T follicular helper cell (primary cell): ENCODE data around the gene C15orf61.

Experiments
- DNase-seq: peaks from one replicate; pipeline ENCODE4 v3.0.0-alpha.2; 2020; ENCODE audit warnings: low read depth

C15orf61 gene

GRCh38 chr15:67512933-67513714 is 7.8 kb upstream of the C15orf61 start:
- DNase-seq = no peak

GRCh38 chr15:67515090-67515489 is 5.8 kb upstream of the C15orf61 start:
- DNase-seq = no peak

- DNase-seq = no peak
Observed at GRCh38 chr15:67515557-67515956, 5.4 kb upstream of the C15orf61 start.

GRCh38 chr15:67520321-67521028 is 456 bp upstream of the C15orf61 start:
- no peak for DNase-seq

GRCh38 chr15:67521783-67522568 is 1.0 kb downstream of the C15orf61 start:
- no peak for DNase-seq

- no peak for DNase-seq
Observed at GRCh38 chr15:67523330-67523729, 2.4 kb downstream of the C15orf61 start.

GRCh38 chr15:67524235-67524634 is 3.3 kb downstream of the C15orf61 start:
- DNase-seq = no peak

- DNase-seq = no peak
Observed at GRCh38 chr15:67528513-67528912, 7.6 kb downstream of the C15orf61 start.

- DNase-seq = no peak
Observed at GRCh38 chr15:67531379-67531914, 10.5 kb downstream of the C15orf61 start.

GRCh38 chr15:67533873-67534272 is 12.9 kb downstream of the C15orf61 start:
- DNase-seq = no peak

GRCh38 chr15:67534360-67534759 is 13.4 kb downstream of the C15orf61 start:
- no peak for DNase-seq

GRCh38 chr15:67537771-67538170 is 16.8 kb downstream of the C15orf61 start:
- DNase-seq = no peak

- peak; percentile 77 for DNase-seq
Observed at GRCh38 chr15:67542420-67543347, 21.8 kb downstream of the C15orf61 start, which contains the start of gene MAP2K5. MAP2K5 (plus strand) TSS chr15:67542703; CDS start chr15:67543336, 633 bp downstream.

GRCh38 chr15:67543348-67543718 is 22.4 kb downstream of the C15orf61 start:
- DNase-seq = no peak

GRCh38 chr15:67544475-67544874 is 23.5 kb downstream of the C15orf61 start:
- no peak for DNase-seq

- no peak for DNase-seq
Observed at GRCh38 chr15:67545864-67546263, 24.9 kb downstream of the C15orf61 start.

- DNase-seq = no peak
Observed at GRCh38 chr15:67547064-67547463, 26.1 kb downstream of the C15orf61 start.

GRCh38 chr15:67547836-67548235 is 26.9 kb downstream of the C15orf61 start:
- DNase-seq = no peak

GRCh38 chr15:67548236-67548852 is 27.4 kb downstream of the C15orf61 start:
- no peak for DNase-seq

- DNase-seq = no peak
Observed at GRCh38 chr15:67548862-67549651, 28.1 kb downstream of the C15orf61 start.
